Kasumi-1 (cell line): Measurements from ENCODE around the gene PHYKPL.

Experiments used
- DNase-seq, 2 experiments: peaks; one replicate each; lab custom pipeline; 2025; lab: John Stamatoyannopoulos, UW

The PHYKPL gene

DNA sequence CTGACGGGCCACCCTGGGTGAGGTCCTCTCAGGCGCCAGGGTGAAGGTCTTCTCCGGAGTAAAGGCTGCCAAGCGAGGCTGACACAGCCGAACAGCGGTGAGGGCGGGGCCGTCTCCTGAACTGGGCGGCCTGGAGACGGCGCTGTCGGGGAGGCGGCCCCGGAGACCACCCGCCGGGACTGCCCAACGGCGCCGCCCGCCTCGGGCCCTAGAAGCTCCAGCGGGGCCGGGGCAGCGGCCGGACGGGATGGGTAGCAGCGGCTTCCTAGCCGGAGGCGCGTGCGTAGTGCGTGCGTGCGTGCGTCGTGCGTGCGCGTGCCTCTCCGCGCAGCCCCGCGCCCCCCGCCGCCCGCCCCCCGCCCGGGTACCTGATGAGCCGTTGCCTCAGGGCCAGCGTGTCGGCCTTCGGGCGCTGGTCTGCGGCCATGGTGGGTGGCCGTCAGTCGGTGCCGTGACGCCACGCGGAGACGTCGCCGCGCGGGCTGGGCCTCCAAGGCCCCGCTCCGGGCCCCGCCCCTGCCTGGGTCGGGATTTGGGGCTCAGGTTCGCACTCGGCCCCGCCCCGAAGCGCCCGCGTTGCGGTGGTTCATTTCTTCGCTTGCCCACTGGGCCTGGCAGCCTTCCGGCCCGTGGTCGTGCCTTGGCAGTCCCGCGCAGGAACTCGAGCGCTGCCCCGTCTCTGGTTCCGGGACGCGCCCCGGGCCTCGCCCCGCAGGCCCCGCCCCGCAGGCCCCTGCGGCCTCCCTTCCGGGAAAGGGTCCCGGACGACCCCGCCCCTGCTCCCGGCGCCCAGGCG lies at the start of gene PHYKPL:
PHYKPL (minus strand) TSS at position 679 of the 796 bp plus-strand sequence; CDS start at position 427, 252 bp downstream.
- DNase-seq = peak in 1 of 2 experiments; percentile 43

DNA sequence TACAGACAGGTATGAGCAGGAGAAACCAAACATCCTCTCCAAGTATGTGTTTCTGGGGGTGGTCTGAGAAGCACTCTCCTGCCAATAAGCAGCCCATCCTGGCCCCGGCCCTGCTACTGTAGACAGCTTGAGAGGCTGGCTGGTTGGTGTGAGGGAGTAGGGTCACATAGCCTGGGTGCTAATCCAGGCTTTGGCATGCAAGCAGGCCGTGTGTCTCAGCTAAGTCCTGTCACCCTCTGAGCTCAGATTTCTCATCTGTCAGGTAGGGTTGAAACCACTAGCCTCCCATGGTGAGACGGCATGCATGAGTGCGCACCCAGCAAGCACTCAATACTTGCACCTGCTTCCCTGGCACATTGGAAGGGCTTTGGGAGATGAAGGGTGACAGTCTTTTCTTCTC lies 49.8 kb upstream of the PHYKPL start:
- DNase-seq = no peak

DNA sequence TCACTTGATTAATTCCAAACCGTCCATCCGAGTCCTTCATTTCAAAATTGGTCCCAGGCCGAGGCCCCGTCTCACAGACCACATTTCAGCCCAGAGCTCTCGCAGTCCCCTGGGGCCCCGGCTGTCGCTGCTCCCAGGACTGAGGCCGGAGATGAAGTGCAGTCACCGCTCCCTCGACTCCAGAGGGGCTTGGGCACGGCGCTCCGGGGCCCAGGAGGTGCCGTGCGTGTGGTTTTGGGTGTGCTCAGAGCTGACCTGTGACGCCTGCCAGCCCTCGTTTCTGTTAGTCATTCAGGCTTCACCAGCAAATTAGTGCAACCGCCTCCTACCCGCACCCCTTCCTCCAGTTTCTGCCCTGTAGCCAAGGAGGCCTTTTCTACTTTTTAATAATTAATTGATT lies 48.7 kb upstream of the PHYKPL start:
- DNase-seq = no peak

DNA sequence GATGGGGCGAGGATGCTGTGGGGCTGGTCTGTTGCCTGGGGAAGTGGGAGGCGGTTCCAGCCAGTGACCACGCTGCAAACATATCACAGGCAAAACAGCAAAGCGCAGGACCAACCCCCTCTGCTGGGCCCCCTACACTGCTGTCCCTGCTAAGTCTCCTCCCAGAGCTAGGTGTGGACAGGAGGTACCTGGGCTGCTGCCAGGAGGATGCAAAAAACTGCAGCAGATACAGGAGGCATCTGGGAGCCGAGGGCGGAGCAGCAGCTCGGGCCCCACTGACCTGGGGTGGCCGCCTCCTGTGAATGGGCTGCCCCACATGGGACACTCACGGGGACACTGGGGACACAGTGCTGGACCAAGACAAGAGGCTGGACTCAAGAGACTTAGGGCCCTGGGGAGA lies 48.0 kb upstream of the PHYKPL start:
- no peak for DNase-seq

DNA sequence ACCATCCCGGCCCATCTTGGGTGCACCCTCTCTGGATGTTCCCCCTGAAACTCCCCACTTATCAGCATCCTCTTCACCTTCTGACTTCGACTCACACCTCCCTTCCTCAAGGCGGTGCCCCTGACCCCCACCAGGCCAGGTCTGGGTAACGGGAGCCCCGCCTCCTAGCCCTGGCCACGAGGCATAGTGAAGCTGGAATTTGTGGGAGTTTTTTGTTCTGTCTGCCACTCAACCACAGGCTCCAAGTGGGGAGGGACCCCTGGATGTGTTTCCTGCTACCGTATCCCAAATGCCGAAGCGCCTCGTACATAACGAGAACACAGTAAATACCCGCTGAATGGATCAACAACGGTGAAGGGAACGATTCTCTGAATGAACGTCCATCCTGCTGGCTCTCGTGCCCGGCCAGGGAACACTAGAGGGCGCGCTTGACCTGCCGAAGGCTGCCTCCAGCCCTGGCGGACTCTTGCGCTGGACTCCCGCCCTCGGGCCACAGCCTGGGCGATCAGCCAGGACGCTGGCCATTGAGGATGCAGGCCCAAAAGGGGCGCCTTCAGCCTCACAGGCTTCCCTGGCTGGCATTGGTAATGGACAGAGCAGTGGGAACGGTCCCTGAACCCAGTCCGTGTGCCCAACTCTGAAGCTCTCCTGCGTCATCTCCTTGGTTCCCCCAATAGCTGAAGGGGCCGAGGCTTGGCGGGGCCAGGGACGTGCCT lies 47.3 kb upstream of the PHYKPL start:
- DNase-seq = peak; percentile 38 to 67

DNA sequence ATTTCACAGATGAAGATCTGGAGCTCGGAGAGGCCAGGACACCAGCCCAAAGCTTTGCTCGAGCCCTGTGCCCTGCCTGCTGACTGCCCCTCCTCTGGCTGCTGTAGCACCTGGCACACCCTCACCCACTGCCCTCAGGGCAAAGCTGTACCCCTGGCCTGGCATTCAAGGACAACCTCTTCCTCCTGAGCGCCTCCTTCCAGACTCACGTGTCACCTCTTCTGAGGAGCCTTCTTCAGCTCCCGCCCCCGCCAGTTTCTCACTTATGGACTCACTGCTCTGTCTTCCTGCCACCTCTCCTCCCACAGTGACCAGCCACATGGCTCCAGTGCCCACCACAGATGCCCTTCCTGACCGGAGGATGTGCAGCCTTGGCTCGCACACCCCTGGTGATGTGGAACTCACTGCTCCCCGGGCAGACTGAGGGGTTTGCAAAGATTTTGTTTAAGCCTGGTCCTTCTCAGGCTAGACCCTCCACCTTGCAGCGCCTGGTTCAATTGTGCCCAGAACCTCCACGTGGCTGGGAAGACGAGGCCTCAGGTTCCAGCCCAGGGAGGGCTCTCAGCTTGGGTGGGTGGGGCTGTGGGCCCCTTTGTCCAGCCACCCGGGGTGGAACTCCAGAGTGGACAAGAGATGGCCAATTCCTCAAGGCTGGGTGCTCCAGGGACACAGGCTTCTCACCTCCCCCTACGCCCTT lies 46.6 kb upstream of the PHYKPL start:
- no peak for DNase-seq

DNA sequence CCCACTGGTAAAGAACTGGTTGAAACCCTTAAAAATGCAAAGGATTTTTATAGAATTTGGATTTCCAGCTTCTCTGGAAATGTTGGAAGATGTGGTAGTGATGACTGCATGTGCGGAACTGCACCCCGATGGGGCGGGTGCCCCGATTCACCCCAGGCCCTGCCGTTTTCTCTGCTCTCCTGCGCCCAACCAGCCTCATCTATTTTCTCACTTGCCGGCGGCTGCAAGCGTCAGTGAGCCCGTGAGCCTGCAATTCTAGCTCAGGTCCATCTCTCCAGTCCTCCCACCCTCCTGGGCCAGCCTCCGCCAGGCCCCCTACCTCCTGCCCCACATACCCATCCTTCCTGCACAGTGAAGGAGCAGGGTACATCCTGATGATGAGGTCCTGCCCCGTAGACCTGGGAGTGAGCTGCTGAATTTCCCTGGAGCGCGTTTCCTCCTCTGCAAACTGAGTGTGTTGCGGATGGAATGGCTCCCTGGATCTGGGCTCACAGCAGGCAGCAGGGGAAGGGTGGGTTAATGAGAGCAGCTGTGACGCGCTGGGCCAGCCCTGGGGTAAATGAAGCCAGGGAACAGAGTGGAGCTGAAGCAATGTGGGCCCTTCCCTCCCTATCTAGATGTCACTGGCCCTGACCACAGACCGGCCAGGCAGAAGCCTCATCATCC lies 45.9 kb upstream of the PHYKPL start:
- DNase-seq = no peak

DNA sequence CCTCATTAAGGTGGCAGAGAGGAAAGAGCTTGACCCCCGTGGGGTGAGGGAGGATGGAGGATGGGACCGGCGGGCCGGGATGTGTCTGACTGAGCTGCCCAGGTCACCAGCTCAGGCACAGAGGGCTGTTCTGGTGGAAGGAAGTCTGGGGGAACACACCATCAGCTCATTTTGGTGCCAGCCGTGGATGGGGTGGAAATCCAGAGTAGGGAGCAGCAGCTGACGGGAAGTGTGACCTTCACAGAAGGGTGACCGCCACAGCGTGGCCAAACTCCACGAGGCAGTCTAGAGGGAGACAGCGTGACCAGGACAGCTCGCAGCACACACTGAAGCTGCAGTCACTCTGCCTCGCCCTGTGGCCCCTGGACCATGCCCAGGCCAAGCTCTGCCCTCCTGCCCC lies 45.3 kb upstream of the PHYKPL start:
- no peak for DNase-seq

DNA sequence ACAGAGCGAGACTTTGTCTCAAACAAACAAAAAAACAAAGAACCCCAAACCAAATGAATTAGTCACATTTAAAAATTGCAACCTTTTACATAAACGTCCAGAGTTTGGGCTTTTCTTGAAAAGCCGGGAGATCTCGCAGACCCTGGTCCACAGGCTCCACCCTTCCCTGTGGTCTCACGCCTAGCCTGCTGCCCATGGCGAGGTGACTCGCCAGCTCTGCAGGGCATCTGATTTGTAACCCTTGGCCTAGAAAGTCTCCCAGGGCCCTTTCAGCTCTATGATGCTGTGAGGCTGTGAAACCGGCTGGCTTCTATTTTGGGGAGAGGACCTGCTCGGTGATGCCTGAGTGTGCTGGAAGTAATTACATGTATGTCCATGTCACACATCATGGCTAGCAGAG lies 44.7 kb upstream of the PHYKPL start:
- no peak for DNase-seq

DNA sequence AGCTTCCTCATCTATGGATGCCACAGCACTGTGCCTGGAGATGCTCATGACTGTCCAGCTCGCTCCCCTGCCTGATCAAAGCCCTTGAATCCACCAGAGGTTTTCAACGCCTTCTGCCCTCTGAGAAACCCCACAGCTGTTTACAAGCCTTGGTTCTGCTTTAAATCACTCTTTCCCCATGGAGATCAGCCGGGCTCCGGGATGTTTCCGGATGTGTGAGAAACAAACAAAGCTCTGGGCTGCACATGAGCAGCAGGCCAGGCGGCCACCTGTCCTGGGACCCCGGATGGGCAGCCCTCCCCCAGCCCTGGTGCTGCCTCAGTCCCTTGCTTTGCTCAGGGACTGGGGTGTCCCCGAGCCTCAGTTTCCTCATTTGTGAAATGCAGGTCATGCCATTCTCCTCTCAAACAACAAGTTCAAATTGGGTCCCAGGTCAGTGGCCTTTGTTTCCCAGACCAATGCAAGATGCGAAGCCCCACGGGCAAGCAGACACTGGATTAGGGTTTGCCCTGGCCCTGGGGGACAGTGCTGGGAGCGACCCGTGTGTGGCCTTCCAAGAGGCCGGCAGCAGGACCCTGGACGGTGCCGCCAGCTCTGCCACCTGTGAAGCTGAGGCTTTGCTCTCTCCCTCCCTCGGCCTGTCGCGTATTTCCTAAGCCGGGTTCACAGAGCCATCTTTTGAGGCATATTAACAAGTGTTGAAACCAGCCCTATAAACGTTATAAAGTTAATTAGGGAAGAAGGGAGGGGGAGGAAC lies 42.4 kb upstream of the PHYKPL start:
- DNase-seq = no peak

DNA sequence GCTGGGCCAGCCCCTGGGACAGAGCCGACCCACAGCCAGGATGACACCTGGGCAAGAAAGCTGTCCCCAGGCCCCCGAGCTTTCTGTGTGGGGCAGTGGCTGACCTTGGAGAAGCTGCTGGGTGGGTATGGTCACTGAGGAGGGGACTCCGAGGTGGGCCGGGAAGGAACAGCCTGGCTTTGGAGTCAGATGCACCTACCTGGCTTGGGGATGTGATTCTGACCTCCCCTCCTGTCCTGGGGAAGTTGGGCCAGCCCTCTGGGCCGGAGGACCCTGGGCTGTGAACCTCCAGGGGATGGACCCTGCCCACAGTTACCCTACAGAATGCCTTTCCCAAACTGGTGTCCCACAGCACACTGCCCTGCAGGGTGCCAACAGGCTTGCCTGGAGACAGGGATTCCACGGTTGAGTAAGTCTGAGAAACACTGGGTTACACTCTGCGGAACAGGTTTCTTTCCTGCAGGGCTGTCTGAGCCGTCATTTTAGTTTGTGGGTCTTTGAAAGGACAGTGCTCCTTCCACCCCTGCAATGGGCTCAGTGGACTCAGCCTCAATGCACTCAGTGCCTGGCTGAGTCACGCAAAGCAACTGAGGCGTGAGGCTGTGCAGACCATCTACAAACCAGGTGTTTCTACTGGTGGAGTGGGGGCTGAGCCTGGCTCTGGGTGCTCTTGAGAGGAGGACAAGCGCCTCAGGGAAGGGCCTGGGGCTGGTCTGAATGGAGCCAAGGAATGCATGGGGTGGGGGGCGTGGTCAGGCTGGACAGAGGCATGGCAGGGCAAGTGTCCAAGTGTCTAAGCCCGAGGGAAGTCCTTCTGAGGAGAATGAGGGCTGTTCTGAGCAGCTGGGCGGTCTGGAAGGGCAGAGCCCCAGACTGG lies 41.3 kb upstream of the PHYKPL start:
- no peak for DNase-seq

DNA sequence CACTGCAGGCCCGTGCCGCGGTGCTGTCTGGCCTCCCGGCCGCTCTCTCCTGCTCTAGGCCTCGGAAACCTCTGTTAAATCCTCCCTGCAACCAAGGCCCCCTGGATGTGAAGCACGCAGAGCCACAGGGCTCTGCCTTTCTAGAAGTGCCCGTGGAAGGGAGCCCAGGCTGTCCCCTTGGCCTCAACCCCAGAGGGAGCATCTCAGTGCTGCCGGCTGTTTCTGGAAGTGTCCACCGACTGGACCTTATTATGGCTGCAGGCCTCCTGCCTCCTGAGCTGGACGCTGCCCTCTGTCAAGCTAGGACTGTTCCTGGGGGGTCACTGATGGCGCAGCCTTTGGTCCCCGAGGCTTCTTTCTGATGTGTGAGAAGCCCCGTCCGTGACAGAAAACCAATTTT lies 40.4 kb upstream of the PHYKPL start:
- no peak for DNase-seq

DNA sequence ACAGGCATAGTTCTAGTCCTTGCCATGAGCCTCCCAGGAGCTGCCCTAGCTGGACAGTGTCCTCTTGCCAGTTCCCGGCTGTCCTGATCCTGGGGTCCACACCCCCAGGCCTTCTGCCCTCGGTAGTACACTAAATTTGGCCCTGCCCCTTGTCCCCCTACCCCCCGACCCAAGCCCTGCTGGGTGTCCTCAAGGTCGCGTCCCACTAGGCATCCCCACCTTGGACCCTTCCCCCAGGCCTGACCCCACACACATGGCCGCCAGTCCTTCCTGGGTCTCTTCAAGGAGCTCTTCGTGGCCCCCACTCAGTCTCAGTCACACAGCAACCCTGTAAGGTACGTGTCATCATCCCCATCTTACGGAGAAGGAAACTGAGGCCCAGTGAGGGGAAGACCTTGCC lies 40.0 kb upstream of the PHYKPL start:
- no peak for DNase-seq

DNA sequence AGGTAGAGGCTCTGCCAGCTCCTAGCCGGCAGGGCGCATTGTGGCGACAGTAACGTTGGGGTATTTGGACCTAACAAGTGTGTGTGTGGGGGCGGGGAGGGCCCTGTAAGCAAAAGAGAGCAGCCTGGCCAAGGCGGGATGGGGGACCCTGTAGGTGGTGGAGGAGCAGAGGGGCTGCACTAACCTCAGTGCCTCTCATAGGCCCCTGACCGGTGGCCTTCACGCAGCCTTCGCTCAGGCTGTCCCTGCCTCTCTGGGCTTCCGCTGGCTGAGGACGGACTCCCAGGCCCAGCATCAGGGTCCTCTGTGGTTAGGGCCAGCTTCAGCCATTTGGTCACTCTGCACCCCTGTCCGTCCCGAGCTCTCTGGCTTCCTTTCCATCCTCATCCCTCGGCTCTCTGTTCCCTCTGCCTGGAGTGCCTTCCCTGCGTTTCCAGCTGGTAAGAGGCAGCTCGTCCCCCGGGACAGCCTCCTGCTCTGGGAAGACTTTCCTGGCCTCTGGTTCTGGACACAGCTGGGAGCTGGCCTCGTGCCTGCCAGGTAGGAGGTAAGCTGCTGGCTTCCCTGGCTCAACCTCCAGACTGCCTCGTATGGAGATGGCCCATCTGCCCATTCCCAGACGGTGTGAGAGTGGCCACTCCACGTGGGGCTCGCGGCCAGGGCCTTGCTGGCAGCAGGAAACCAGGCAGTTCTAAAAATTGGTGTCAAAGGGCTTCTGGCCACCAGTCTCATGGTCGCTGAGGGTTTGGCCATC lies 39.3 kb upstream of the PHYKPL start:
- no peak for DNase-seq

DNA sequence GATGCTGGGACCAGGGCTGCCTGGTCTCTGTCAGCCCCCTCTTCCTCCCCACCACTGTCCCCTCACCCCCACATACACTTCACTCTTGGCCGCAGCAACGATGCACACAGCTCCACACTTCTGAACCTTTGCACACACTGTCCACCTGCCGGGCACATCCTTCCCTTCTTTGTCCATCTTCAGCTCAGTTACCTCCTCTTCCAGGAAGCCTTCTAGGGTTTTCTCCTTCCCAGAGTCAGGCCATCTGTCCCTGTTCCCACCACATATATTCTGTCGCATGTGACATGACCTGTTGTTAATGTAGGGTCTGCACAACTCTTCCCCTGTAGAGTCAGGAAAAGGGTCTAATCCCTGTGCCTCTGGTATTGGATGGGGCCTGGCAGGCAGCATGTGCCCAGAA lies 38.6 kb upstream of the PHYKPL start:
- no peak for DNase-seq

DNA sequence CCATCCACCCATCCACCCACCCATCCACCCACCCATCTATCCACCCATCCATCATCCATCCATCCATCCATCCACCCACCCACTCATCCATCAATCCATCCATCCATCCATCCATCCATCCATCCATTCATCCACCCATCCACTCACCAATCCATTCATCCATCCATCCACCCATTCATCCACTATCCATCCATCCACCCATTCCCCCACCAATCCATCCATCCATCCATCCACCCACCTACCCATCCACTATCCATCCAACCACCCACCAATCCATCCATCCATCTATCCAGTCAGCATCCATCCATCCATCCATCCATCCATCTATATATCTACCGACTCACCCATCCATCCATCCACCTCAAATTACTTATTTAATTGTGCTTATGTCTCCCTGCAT lies 36.9 kb upstream of the PHYKPL start:
- no peak for DNase-seq

DNA sequence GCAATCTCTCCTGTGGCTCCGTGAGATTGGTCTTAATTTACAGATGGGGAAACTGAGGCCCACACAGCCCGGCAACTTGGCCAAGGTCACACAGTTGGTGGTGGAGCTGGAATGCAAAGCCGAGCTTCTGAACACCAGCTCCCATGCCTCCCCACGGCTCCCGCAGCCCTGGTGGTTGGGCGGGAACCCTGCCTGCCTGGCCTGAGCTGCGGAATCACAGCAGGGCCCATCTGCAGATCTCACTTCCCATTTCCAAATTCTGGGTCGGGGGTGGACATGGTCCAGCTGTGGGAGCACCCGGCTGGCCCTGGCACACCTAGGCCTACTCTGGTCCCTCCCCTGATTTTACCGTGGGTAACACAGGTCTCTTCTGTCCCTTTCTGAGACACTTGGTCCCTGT lies 35.3 kb upstream of the PHYKPL start:
- no peak for DNase-seq

DNA sequence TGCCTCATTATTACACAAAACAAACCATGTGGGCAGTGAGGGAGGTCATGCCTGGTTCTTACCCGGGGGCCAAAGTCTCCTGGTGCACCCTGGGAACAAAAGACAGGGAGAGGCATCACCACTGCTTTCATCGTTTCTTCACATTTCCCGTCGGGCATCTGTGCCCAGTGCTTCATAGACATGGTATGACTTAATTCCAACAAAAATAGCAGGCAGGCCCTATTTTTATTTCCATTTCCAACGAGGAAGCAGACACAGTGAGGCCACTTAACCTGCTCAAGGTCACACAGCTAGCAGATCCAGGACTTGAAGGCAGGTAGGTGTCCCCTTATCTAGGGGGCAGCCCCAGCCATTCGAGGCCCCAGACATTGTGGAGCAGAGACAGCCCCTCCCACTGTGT lies 34.6 kb upstream of the PHYKPL start:
- no peak for DNase-seq

DNA sequence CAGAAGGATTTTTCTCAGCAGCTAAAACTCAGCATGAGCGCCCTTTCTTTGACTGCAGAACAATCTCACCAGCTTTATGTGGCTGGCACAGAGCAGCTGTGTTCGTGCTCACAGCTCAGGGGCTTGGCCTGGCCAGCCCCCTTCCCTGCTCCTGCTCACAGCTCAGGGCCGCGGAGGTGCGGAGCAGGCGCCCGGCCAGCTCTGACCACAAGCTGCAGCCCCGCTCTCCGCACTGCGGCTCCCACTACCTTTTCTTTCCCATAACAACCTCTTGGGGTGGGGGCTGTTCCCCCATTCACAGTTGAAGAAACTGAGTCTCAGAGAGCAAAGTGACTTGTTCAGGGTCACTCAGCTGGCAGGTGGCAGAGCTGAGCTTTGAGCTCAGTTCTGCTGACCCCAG lies 34.0 kb upstream of the PHYKPL start:
- DNase-seq = no peak

DNA sequence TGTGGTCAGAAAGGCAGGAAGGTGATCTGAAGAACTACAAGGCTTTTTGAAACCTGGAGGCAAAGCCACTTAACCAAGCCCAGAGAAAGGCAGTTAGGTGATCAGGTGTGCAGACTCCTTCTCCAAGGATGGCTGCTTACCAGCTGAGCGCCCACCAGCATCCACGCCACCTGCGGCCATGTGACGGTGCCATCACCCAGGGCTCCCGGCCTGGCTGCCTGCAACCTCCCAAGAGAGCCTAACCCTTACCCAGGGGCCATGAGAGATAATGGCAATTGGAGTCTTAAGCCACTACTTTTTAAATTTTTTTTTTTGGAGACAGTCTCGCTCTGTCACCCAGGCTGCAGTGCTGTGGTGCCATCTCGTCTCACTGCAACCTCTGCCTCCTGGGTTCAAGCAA lies 33.1 kb upstream of the PHYKPL start:
- no peak for DNase-seq
